ENCODE data around the gene MRTFA.

DNA sequence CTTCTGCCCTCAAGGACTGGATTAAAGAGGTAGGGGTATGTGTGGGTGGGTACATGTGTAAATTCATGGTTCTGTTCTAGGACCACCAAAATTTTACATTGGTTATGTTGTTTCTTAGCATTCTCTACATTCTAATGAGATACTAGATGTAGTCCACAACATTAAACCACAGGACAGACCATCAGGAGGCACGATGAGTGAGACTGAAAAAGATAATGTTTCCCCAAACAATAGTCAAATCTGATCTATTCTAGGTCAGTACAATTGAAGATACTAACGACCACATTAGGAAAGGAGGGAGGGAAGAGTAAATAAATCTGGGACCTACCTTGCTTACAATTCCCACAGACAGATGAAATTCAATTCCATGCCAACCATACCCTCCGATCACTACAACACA is 42.2 kb downstream of the MRTFA start:
- TF ChIP-seq, protein P1, sequence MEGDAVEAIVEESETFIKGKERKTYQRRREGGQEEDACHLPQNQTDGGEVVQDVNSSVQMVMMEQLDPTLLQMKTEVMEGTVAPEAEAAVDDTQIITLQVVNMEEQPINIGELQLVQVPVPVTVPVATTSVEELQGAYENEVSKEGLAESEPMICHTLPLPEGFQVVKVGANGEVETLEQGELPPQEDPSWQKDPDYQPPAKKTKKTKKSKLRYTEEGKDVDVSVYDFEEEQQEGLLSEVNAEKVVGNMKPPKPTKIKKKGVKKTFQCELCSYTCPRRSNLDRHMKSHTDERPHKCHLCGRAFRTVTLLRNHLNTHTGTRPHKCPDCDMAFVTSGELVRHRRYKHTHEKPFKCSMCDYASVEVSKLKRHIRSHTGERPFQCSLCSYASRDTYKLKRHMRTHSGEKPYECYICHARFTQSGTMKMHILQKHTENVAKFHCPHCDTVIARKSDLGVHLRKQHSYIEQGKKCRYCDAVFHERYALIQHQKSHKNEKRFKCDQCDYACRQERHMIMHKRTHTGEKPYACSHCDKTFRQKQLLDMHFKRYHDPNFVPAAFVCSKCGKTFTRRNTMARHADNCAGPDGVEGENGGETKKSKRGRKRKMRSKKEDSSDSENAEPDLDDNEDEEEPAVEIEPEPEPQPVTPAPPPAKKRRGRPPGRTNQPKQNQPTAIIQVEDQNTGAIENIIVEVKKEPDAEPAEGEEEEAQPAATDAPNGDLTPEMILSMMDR (IDR thresholded peaks at IDR 0.05): no peak
- no peak for TF ChIP-seq POLR2A (IDR thresholded peaks at IDR 0.05)

Data from adrenal gland (tissue), 5 donors.